HG02759 (cell line): ENCODE data around the gene SEPTIN5.

ENCODE experiments used
- ATAC-seq: cut with Tn5 transposase; IDR thresholded peaks from one replicate; pipeline ENCODE4 v1.9.1; 2021; ENCODE audit warnings: mild to moderate bottlenecking, moderate library complexity; ENCODE audit not compliant: unreplicated experiment

The SEPTIN5 gene

DNA sequence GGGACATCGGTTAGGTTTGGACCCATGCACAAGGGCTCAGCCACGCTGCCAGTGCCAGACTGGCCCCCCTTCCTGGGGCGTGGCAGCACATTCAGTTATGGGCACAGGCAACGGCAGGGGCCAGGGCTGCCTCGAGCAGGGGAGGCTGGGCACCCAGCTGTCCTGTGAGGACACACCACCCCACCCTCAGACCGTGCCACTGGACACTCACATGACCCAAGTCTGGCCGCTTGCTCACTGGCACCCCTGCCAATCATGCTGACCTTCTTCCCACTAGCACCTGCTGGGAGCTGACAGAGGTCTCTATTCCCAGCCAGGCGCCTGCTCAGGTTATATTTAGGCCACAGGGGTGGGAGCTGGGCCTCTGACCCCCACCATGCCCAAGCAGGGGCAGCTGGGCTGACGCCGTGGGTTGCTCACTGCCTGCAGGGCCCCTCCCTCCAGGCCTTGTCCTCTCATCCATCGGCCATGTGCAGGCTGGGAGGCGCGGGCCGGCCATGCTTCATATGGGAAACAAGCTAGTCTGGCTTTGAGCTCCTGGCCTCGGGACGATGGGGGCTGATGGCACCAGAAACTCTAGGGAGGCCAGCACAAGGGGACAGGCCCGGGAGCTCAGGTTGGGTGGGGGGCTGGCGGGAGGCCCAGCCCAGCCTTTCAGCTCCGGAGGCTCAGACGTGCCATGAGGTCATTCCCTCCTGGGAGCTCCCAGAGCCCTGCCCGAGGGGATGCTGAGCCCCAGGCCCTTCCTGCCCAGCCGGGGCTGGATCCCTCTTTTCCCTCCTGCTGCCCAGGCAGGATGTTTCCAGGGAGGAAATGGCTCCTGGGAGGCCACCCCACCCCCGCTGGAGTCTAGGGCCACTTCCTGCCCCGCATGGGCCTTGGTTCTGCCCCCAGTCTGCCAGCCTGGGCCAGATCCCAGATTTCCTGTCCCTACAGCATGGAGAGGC, 31.1 kb downstream of the SEPTIN5 start:
- ATAC-seq, result no peak

DNA sequence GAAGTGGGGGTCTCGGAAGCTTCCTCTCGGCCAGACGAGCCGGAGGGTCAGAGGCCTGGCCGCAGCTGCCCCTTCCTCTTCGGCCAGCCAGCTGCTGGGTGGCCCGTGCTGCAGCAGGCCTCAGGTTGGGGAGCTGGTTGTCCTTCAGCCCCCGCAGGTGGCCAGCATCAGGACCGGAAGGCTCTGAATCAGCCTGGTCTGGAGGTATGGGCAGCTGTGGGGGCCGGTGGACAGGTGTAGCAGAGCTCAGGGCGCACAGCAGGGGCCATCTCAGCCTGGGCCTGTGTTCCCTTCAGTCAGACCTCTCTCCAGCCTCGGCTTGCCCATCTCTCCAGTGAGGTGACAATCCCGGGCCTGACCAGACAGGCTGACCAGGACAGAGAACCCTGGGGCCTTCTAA, 32.4 kb downstream of the SEPTIN5 start:
- ATAC-seq, result no peak

- ATAC-seq, result no peak
These were observed 33.2 kb downstream of the SEPTIN5 start for GRCh38 chr22:19747551-19747950.

DNA sequence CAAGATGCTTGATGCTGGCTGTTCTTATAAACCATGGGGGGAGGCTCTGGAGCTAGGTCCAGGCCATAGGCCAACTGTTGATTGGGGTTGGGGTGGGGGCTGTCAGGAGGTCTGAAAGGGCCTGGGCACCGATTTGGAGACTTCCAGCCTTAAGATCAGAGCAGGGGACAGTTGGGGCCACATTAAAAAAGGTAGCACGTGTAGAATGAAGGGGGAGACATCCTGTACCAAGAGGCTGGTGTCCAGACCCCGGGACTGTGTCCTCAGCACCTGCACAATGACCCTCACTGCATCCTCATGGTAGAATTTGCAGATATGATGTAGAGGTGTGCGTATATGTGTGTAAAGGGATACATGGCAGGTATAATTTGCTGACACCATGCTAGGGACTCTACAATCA, 33.8 kb downstream of the SEPTIN5 start:
- ATAC-seq, result no peak

DNA sequence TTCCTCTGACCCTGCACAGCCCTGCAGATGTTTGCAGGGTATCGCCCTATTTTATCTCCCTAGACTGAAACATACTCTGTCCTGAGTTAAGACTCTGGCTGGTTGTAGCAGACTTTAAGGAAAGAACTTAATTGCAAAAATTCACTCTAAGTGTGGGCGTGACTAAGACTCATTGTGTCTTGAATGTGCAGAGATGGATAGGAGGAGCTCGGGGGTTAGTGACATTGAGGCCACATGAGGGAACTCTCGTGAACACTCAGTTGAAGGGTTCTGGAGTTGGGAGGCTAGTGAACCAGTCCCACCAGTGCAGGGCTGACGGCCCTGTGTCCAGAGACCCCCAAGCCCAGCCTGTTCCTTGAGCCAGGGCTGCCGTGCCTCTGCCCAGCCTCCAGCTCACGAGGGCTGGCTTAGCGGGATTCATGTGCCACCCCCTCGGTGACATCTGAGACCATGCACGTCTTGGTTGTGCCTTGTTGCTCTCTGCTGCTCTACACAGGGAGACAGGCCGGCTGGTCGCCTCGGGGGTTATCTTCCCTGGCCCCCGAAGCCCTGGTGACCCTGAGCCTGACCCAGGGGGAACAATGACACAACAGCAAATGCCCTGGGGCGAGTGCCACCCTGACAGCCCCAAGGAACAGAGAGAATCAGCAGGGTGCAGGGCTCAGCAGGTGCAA, 34.8 kb downstream of the SEPTIN5 start:
- no peak for ATAC-seq

DNA sequence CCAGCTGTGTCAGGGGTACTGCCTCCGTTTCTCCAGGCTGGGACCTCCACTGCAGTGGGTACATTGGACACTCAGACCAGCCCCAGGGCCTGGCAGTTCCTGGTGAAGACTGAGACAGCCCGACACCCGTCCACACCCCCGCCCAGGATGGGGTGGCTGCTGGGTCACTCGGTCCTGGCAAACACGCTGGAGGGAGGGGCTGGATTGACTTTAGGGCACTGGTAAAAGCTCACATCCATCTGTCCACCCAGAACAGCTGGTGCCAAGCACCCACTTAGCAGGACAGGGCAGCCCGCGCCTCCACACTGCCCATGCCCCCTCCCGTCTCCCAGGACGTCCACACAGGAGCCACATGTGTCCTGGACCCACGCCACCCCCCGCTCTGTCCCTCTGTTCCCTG, 35.6 kb downstream of the SEPTIN5 start:
- no peak for ATAC-seq

DNA sequence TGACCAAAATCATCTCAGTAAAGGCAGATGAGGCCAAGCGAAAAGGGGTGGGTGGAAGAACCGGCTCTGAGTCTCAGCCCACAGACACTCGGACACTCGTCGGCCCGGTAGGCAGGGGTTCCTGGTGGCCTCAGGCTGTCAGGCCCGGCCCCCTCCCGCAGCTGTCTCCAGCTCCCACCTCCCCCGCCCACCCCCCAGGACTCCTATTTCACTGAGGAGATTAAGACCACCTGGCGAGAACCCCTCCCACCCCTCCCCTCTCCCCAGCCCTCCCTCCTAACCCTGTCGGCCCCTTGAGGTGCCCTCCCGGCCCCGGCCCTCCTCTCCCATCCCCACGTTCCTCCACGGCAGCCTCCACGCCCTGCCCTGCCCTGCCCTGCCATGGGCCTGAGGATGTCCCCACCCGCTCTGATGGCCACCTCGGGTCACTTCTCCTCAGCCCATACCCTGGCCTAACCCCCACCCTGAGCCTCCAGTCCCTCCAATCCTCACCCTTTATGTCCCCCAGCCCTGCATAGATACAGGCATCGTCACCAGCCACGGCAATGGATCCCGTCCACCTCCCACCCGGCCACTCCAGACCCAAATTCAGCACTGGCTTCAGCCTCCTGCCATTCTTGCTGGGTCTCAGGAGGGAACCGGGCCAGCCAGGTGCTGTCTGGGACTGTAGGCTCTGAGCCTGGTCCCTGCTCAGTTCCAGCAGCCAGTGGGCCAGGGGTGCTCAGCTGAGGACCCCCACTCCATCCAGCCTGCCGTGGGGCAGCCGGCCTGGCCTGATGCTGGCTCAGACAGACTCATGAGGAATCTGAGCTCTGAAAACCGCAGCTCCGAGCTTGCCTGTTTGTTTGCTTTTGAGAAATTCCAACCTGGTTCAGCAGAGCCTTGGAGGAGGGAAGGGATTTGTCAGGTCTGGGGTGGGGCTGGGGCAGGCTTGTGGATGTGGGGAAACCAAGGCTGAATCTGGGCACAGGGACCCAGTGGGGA, 36.5 kb downstream of the SEPTIN5 start:
- no peak for ATAC-seq

GRCh38 chr22:19751497-19752245, 37.4 kb downstream of the SEPTIN5 start:
- ATAC-seq, result no peak

GRCh38 chr22:19753090-19753842, 39.0 kb downstream of the SEPTIN5 start:
- ATAC-seq, result no peak

DNA sequence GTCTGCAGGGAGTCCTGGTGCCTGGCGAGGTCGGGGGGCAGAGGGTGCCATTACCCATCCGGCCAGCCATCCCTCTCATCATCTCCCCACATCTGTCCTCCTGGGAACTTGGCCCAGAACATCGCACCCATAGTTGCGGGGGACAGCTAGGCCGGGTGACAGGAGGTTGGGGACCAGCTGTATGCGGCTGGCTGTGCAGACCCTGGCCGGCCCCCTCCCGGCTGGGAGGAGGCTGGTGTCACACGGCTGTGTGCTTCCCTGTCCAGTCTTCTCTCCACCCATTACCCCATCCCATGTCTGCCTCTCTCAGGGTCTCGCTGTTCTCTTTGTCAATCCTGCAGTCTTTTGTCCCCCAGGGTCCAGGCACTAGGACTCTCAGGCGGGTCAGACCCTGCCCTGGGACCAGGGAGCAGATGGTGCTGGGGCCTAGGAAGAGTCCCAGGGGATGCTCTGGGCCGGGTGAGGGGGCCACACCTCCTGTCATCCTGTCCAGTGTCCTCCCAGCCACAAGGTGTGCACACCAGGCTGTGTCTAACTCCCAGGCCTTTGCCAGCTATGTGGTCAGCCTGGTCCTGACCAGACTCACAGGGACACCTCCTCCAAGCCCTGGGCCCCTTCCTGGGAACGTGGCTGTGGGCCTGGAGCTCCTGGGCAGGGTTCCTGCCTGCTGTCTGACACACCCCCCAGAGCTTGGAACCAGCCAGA, 39.8 kb downstream of the SEPTIN5 start:
- ATAC-seq, result no peak

DNA sequence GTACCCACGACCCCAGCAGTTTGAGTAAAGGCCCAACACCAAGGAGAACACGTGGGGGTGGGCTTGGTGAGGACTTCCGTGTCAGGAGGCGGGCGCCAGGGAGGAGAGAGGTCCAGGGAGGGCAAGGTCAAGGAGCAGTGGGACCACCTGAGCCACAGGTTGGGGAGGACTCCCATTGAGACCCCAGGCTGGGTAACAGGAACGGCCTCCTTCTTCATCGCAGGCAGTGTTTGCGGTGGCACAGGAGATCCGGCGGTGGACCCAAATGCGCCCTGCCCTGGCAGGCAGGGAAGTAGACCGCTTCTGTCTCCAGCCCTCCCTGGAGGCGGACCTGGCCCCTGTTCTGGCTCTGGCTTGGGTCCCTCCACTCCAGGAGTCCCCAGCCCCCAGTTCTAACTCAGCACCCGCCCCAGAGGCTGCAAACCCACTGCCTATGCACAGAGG, 40.4 kb downstream of the SEPTIN5 start:
- no peak for ATAC-seq

DNA sequence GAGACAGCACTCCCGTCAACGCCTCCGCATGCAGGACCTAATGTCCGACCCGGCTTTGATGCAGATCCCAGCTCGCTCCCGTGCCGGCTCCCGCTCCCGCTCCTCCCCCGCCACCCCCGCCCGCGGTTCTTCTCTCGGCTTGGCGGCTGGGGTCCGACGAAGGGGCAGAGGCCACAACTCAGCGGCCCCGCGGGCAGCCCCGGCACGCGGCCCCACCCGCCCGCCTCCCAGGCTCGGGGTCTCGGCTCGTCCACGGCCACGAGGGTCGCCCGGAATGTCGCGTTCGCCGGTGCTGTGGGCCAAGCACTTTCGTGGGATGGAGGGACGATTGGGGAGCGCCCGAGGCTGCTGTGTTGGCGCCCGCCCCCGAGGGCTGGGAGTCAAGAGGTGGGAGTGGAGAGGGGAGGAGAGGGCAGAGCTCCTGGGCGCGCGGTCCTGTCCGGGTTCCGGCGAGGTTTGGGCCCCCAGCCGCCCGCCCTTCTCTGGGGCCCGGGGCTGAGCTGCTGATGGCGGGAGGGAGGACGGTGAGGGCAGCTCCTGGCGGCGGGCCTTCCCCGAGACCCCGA, 40.9 kb downstream of the SEPTIN5 start:
- ATAC-seq, result no peak

GRCh38 chr22:19755722-19756287, 41.5 kb downstream of the SEPTIN5 start:
- ATAC-seq, result no peak

DNA sequence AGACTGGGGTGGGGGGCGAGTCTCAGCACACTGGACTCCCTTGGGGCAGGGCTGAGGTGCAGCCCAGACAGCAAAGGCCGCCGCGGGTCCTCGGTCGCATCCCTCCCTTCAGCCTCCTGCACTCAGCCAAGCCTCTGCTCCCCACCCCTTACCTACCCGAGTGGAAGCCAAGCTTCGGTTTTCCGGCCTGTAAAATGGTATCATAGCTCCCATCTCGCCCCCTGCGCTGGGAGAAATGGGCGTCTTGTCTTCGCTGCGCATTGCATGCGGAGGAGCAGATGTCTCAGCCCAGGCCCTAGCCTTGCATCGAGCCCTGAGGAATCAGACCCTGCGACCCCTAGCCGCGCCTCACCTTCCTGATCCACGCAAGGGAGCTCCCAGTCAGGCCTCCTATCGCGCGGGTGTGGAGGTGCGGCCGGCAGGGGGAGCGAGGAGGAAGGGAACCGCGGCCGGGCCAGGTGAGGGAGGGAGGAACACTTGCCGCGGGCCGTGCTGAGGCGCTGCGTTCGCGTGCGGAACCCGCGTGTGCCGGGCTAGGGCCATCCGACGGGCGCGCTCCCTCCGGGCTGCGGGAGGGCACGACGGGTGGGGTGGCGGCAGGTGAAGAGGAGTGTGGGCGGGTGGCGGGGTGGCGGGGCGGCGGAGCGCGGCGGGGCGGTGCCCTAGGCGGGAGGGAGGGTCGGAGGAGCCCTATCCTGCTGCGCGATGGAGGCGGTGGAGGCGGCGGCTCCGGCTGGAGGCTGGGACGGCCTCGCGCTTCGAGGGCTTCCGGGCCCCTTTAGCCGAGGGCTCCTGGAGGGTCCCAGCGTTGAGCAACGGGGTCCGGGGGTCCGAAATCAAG, 42.2 kb downstream of the SEPTIN5 start:
- ATAC-seq, result no peak

DNA sequence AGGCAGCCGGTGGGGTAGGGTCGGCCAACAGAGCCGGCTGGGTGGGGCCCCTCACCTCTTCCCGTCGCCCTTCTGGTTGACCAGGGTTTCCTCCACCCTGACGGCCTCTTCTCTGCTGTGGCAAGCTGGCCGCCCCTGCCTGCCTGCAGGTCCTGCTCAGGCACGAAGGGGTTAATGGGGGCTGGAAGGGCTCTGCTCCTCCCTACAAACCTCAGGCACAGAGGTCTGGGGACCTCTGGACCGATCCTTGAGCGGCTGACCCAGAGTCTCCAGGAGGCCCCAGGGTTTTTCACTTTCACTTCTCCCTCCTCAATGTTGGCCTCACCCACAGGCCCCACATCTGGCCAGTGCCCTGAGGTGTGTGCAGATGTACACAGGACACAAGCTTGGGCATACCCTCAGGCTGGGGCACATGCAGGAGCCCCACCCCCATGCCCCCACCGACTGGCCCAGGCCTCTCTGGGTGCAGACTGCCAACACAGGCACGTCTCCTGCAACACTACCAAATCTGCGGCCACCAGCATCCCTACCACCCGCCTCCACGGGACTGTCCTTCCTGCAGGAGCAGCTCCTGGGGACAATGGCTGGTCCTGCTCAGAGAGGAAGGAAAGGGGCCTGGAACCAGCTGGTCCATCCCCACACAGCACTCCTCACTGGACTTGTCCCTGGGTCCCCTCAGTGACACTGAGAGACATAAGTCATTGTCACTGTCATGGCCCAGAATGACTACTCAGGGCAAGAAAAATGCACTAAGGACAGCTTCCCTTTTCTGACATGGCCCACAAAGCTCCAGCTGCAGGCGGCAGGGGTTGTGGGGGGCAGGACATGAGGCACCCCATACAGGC, 43.1 kb downstream of the SEPTIN5 start:
- ATAC-seq, result no peak
